Measurements from ENCODE around the gene FBXL14. TPM values are rescaled to one million over a fixed set of nuclear protein-coding genes. Genes with fewer than 3 reads are reported as not detected.
A peak's percentile ranks its signal among the peaks of the same experiment; 100 is the strongest.

FBXL14 gene
- total RNA-seq, 1 donor from 2014 or later = 6.9 TPM

GRCh38 chr12:1529228-1529861, 65.0 kb downstream of the FBXL14 start:
- DNase-seq (ENCODE audit: low spot score) = peak; percentile 57
- intact Hi-C loops (cut with DNase I) = no loop called here

GRCh38 chr12:1528791-1529190, 65.6 kb downstream of the FBXL14 start:
- DNase-seq (ENCODE audit: low spot score) = peak; percentile 31
- intact Hi-C loops (cut with DNase I) = no loop called here

GRCh38 chr12:1527789-1528188, 66.6 kb downstream of the FBXL14 start:
- intact Hi-C loops (cut with DNase I) = no loop called here
- DNase-seq (ENCODE audit: low spot score) = peak; percentile 35

- peak; percentile 14 for DNase-seq (ENCODE audit: low spot score)
- intact Hi-C loops (cut with DNase I) = no loop called here
These were observed 68.5 kb downstream of the FBXL14 start for GRCh38 chr12:1525858-1526257.

GRCh38 chr12:1523558-1524050, 70.8 kb downstream of the FBXL14 start:
- peak; percentile 58 for DNase-seq (ENCODE audit: low spot score)
- intact Hi-C loops (cut with DNase I) = no loop called here

- peak; percentile 27 for DNase-seq (ENCODE audit: low spot score)
- intact Hi-C loops (cut with DNase I) = no loop called here
These were observed 71.3 kb downstream of the FBXL14 start for GRCh38 chr12:1523046-1523445.

GRCh38 chr12:1519642-1520041, 74.7 kb downstream of the FBXL14 start:
- DNase-seq (ENCODE audit: low spot score) = no peak
- intact Hi-C loops (cut with DNase I) = no loop called here

GRCh38 chr12:1518591-1519516, 75.5 kb downstream of the FBXL14 start:
- no peak for DNase-seq (ENCODE audit: low spot score)
- intact Hi-C loops (cut with DNase I) = no loop called here

GRCh38 chr12:1517734-1518525, 76.5 kb downstream of the FBXL14 start:
- DNase-seq (ENCODE audit: low spot score) = no peak
- intact Hi-C loops (cut with DNase I) = no loop called here

GRCh38 chr12:1517007-1517406, 77.4 kb downstream of the FBXL14 start:
- DNase-seq (ENCODE audit: low spot score) = no peak
- intact Hi-C loops (cut with DNase I) = no loop called here

Other genes starting within 250 kb of the FBXL14 start
- gene WNT5B, start 34.6 kb upstream of the FBXL14 start, total RNA-seq = 0.43 TPM
- 33.4 TPM for gene ADIPOR2, start 96.5 kb upstream of the FBXL14 start, total RNA-seq
- not detected for gene LRTM2, start 226.0 kb upstream of the FBXL14 start, total RNA-seq

Measured in cardiac septum (tissue), 1 donor.